ENCODE data around the gene ASAP3.

The ASAP3 gene

GRCh38 chr1:23422241-23422877, 61.6 kb downstream of the ASAP3 start:
- peak; percentile 70 for DNase-seq

DNA sequence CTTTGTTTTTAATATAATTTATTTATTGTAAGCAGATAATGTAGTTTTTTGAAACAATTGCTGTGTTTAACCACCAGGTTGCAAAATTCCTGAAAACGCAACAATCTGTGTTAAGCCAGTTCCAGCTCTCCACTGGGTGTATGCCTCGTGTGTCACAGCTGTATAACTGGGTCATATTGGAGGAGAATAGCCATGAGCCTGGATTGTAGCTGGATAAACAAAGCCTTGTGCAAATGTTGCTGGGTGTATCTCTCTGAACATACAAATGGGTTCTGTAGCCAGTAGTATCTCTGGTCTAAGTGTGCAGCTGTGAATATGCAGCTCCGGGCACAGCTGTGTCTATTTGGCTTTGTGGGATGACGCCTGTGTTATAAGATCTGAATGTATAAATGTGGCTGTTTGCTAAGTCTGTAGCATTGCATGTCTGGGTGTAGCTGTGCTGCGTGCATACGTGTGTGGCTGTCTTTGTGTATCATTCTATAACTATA, 62.2 kb downstream of the ASAP3 start:
- no peak for DNase-seq

DNA sequence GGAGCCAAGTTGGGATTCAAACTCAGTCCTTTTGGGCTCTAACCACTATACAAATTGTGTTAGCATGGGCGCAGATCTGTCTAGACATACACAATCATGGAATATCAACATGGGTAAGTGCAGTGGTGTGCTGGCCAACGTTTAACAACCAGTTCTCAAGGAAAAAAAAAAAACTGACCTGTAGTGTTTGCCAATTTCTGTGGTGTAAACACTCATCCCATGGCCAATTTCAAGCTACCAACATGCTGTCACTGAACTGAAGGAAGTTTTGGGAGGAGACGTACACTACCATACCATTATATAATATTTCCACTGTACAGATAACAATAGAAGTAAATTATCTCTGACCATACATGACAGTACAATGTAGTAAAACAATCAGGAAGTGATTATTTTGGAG, 62.6 kb downstream of the ASAP3 start:
- no peak for DNase-seq

- no peak for DNase-seq
Observed at GRCh38 chr1:23420778-23421177, 63.2 kb downstream of the ASAP3 start.

- no peak for DNase-seq
Observed at GRCh38 chr1:23419180-23419579, 64.8 kb downstream of the ASAP3 start.

- no peak for DNase-seq
Observed at GRCh38 chr1:23417570-23417969, 66.4 kb downstream of the ASAP3 start.

DNA sequence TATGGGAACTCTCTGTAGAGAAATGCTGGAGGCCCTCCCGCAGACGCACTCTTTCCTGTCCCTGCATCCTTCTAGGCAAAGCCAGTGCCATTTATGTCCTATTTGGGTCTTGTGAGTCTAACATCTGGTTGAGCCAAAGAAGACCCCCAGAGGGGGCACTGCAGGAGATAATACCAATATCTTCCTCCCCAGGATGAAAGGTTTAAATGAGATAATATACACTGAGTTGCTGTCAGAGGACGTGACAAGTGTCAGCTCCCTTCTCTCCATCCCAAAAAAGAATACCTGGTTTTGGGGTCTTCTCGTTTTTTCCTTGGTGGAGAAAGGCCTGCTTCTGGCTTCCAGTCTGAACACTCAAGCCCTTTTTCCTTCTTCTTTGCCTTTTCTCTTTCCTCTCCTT, 67.0 kb downstream of the ASAP3 start:
- DNase-seq: peak; percentile 43

DNA sequence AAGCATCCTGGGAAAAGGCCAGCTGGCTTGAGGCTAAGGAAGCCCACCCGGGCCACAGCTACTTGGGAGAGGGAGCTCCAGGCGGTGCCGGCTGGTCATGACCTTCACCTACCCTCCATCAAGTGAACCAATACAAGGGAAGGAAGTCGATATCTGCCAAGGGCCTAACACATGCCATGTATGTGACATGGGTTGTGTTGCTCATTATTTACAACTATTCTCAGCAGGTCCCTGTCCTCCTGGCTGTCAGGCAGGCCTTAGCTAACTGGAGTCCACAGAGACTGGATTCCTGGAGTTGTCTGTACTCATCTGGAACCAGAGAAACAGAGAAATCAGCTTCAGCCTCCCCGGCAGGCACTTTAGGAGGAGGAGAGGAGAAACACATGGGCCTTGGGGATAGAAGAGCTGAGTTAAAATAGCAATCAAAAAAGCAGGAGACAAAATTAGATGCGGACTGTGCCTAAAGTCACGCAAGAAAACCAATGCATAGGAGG, 75.1 kb downstream of the ASAP3 start:
- no peak for DNase-seq

- DNase-seq: no peak
Observed at GRCh38 chr1:23407016-23407630, 76.9 kb downstream of the ASAP3 start.

GRCh38 chr1:23405946-23406345, 78.0 kb downstream of the ASAP3 start:
- DNase-seq: no peak

DNA sequence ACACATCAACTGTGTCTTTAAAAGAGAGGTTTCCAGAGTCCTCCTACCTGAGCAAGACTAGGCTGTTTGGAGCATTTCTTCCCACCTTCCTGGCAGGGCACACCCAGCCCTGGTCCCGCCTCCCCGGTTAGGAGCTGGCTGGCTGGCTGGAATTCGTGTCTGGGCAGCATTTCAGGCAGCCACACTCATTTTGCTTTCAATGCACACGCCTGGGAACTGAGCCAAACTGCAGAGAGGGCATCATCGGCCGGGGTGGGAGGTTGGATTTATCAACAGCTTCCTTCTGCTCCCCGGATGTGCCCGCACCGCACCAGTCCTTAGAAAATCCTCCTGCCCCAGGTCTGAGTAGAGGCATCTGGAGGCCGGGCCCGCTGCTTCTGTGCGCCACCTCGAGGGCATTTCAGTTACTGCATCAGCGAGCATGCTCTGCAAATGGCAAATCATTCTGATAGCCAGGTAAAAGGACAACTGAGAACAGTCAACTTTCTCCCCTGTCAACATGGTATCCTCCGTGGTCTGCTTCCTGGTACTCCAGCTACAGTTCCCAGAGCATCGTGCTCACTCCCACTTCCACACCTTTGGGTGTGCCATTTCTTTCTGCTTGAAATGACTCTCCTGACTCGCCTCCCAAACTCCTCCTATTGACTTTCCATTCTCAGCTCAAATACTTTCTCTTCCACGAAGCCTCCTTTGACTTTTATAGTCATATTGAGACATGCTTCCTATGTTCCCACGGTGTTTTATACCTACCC, 80.1 kb downstream of the ASAP3 start:
- peak; percentile 94 for DNase-seq

DNA sequence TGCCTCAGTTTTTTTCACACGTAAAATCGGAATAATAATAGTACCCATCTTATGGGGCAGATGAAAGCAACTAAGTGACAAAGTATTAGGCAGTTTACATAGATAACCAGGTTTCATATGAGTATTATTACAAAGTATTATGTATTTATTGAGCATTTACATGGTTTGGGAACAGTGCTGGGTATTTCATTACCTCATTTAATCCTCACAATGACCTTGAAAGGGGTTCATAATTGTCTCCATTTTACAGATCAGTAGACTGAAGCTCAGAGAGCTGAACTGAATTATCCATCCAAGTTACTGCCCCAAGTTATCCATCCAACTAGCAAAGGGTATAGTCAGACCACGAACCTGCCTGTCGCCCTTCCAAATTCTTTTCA, 80.6 kb downstream of the ASAP3 start:
- no peak for DNase-seq

- peak; percentile 78 for DNase-seq
Observed at GRCh38 chr1:23403038-23403336, 81.0 kb downstream of the ASAP3 start.

DNA sequence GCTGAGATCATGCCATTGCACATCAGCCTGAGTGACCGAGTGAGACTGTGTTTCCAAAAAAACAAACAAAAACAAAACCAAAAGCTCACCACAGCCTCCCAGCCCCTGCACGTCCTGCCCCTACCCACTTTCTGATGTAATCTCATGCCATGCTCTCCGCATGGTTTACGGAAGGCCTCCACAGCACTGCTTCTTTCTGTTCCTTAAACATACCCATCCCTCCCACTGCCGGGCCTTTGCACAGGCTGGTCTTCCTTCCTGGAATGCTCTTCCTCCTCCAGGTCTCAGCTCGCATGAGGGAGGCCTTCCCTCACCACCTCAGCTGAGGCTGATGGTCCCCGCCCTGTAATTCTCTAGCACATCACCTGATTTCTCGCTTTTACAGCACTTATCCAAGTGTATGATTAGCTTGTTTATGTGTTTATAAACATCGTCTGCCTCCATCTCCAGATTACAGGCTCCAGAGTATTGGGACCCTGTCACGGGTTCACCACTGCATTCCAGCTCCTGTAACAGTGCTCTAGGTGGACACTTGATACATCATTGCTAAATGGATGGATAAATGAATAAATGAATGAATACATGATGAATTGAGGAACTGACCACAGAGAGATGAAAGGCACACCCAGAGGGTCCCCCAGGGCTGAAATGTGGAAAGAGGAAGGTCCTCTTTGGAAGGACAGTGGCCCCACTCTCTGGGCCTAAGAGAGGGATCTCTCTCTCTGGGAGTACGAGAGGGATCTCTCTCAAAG, 81.5 kb downstream of the ASAP3 start:
- no peak for DNase-seq

DNA sequence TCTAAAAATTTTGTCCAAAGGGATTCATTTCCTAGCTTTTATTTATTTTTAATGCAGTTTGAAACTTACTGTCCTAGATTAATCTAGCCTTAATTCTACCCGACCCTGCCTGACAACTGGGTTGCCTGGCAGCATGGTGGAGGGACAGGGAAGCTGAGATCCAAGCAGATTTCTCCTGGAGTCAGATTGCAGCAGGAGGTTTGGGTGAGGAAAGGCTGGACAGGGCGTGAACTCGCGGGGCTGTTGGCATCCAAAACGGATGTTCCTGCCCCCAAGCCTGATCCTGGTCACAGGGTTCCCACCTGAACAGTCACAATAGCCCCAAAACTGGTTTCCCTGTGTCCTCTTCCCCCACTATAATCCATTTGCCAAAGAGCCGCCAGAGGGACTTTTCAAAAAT, 82.7 kb downstream of the ASAP3 start:
- DNase-seq: no peak

GRCh38 chr1:23400324-23401114, 83.5 kb downstream of the ASAP3 start:
- DNase-seq: no peak

DNA sequence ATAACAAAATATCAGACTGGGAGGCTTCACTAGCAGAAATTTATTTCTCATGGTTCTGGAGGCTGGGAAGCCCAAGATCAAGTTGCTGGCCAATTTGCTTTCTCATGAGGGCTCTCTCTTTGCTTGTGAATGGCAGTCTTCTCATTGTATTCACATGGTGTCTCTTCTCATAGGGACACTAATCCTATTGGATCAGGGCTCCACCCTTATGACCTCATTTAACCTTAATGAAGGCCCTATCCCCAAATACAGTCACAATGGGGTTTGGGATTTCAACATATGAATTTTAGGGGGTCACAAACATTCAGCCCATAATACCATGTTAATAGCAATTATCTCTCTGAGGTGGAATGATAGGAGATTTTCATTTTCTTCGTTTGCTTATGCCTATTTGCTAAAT, 84.8 kb downstream of the ASAP3 start:
- DNase-seq: no peak

GRCh38 chr1:23397908-23398307, 86.1 kb downstream of the ASAP3 start:
- DNase-seq: no peak

DNA sequence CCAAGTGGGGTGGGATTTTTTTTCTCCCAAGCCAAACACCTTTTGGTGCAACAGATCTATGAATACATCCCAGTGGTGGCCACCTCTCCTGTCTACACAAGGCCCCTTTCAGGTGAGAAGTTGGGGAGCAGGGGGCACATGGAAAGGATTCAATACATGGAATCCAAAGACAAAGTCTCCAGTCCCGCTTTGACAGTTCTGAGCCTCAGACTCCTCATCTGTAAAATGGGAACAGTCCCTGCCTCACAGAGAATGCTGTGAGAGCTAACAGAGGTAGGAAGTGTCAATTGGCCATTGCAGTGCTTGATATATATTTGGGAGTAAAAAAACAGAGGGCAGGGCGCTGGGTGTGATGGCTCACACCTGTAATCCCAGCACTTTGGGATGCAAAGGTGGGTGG, 87.6 kb downstream of the ASAP3 start:
- no peak for DNase-seq

DNA sequence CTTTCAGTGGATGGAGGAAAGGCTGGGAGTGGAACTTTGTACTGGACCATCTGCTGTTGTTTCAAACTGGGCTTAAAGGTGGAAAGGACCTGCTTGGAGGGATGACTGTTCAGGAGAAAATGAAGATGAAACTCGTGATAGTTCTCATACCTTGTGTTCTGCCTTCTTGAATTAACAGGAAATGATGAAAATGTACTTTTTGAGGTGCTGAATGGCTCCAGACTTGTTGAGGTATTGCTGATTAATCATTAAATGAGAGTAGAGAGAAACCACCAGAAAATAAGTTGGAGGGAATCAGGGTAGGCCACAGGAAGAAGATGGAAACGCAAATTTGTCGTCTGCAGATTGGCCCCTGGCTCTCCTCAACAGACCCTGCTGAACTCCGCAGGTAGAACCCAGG, 88.1 kb downstream of the ASAP3 start:
- no peak for DNase-seq

DNA sequence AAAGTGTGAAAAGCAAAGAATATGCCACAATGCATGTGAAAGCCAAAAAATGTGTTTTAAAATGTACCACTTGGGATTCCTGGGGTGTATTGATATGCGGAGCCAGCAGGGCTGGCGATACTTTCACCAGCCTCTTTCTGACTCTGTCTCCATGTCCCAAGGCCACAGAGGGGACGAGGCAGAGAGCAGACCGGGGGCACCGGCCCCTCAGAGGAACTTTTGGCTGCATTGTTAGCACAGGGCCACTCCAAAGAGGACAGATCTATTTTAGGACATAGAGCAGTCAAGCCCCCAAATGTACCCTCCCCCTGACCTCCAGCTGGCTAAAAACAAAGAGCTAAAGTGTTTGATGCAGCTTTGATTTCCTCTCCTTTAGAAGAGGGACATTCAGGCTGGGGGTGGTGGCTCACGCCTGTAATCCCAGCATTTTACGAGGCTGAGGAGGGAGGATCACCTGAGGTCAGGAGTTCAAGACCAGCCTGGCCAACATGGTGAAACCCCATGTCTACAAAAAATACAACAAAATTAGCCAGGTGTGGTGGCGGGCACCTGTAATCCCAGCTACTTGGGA, 88.7 kb downstream of the ASAP3 start:
- DNase-seq: no peak

DNA sequence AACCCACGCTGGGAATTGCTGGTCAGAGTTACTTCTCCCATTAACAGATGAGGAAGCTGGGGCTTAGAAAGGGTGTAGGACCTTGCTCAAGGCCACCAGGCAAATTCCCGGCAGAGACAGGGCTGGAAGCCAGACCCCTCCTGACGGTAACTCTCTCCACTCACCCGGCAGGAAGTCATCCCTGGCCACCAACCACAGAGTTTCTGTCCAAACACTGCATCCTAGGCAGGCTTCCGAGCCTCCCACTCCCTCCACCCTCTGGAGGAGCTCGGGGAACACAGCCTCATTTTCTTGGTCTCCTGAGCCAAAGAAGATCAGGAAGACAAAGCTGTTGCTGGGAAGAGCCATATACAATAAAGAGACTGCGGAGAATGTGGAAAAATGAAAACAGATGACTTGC, 89.3 kb downstream of the ASAP3 start:
- DNase-seq: peak; percentile 69

All from islet precursor cell (in vitro differentiated cells).